Epithelial cell of esophagus (primary cell): ENCODE results near the gene DTWD2.

Experiments
- DNase-seq: peaks from one replicate; pipeline ENCODE4 v3.0.0; 2010; ENCODE audit warnings: low read depth
- H3K4me3 ChIP-seq: 2 replicates; pipeline ENCODE4 v1.5.1; 2011; ENCODE audit warnings: mild to moderate bottlenecking, low read length, control low read depth
- TF ChIP-seq, protein P1 (sequence below): IDR thresholded peaks from 2 replicates; pipeline ENCODE4 v1.5.1; 2011; ENCODE audit warnings: low read depth, mild to moderate bottlenecking, low read length, control low read depth, inconsistent platforms; ENCODE audit not compliant: insufficient read depth; ENCODE audit errors: missing control alignments

The DTWD2 gene

DNA sequence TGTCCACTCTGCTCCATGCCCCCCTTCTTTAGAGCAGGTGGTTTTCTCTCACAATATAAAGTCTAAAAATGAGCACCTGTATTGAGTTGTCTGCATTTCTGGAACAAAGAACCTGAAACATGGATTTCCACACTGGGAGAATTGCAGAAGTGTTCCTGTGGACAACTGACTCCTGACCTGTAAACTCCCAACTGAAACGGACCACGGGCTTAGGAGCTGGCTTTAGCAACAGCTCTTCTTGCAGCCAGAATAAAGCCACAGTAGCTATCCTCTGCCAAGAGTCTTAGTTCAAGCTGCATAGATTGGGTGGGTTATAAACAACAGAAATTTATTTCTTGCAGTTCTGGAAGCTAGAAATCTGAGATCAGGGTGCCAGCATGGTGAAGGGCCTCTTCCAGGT lies 194.7 kb downstream of the DTWD2 start:
- DNase-seq = no peak
- H3K4me3 ChIP-seq = no peak overlapping the region
- TF ChIP-seq, protein P1, sequence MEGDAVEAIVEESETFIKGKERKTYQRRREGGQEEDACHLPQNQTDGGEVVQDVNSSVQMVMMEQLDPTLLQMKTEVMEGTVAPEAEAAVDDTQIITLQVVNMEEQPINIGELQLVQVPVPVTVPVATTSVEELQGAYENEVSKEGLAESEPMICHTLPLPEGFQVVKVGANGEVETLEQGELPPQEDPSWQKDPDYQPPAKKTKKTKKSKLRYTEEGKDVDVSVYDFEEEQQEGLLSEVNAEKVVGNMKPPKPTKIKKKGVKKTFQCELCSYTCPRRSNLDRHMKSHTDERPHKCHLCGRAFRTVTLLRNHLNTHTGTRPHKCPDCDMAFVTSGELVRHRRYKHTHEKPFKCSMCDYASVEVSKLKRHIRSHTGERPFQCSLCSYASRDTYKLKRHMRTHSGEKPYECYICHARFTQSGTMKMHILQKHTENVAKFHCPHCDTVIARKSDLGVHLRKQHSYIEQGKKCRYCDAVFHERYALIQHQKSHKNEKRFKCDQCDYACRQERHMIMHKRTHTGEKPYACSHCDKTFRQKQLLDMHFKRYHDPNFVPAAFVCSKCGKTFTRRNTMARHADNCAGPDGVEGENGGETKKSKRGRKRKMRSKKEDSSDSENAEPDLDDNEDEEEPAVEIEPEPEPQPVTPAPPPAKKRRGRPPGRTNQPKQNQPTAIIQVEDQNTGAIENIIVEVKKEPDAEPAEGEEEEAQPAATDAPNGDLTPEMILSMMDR = no peak

DNA sequence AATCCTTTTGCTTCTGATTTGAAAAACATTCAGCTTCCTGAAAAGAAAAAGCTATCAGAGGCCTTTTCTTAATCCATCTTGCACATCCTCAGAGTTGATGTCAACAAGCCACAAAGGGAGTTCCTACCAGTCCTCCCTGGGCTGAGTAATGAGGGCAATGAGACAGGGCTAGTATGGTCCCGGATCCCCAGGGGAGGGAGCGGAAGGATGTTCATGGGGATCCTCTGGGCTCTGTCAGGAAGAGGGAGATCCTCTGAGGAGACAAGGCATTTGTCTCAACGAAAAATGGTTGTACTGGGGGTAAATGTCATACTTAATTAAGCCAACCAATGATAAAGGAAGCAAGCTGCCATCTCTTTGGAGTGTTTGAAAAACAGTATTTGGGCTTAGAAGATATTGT lies 195.3 kb downstream of the DTWD2 start:
- TF ChIP-seq, protein P1 = no peak
- H3K4me3 ChIP-seq = no peak overlapping the region

DNA sequence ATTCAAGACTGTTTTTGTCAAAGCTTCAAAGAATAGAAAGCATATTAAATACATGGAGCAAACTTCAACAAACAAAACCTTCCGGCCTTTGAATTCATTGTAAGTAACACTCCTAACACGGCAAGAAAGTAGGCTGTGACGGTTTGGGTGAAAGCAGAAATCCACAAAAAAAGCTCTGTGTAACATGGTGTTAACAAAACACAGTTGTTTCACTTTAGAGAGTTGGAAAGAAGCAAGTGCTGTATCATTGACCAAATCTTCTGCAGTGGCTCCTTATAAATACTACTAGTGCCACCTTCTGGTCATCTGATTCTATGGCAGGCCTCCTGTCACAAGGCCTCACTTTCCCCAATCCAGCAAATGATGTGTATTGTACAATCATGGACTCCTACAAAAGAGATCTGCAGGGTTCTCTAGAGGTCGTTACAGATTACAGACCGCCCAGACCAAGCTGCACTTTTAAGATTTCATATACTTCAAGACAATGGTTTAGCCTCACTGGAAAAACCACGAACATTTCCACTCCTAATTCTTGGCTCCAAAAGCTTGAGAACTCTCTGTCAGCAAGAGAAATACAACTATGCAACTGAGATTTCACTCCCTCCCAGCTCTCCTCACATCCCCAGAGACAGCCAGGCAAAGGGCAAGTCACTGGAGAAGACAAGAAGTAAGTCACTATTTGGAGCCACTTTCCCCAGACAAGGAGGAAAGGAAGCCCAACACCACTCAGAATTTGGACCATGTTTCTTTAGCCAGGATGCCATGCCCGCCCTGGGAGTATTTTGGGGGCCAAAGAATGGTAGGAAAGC lies 196.2 kb downstream of the DTWD2 start:
- H3K4me3 ChIP-seq = no peak overlapping the region
- DNase-seq = peak; percentile 71
- TF ChIP-seq, protein P1 = peak; percentile 83

More for the DNA sequence above, 195.3 kb downstream of the DTWD2 start:
- DNase-seq = no peak

DNA sequence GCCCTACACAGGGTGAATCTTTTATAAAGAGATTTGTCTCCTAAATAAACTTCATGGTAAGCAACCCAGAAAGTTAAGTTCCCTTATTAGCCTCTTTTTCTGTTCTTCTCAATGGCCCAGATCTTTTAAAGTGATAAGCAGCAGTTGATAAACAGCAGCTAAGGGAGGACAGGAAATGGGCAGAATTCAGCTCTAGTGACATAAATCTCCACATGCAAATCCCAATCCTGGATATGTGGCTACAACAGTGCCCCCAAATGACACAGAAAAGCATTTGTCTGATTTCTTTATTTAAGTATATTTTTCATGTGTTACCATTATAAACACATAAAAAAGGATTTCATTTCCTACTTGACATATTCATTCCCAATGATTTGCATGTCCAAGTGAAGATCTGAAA lies 199.0 kb downstream of the DTWD2 start:
- TF ChIP-seq, protein P1 = no peak
- no peak overlapping the region for H3K4me3 ChIP-seq
- DNase-seq = no peak

DNA sequence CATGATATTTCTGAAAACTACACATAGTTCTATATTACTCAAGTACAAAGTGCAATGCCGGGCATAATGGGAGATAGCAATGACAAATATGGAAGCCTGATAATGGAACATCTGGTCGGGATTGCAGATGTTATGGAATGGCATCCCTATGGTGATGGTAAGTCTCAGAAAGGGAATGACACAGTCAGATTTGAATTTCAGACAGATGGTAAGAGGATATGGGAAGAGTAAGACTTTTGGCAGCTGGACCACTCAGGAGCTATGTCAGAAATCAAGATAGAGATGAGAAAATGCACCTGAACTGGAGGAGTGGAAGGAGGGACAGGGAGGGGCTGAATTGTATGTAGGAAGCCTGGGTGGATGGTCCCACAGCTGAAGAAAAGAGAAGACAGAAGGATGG lies 200.0 kb downstream of the DTWD2 start:
- DNase-seq = no peak

More for the DNA sequence above, 200.0 kb downstream of the DTWD2 start:
- TF ChIP-seq, protein P1 = no peak
- H3K4me3 ChIP-seq = no peak overlapping the region
